GM12878 (cell line): ENCODE measurements around the gene TM7SF2. TPM values are rescaled to one million over a fixed set of nuclear protein-coding genes. Genes with fewer than 3 reads are reported as not detected.

Experiments
- ATAC-seq: fragments of 200-7000 bp; cut with Tn5 transposase; 3 replicates; pipeline ENCODE4 v1.9.1; 2020; ENCODE audit warnings: mild to moderate bottlenecking, moderate library complexity
- BruUV-seq: library from RNA; stranded (reverse); fragments of 400-500 nt; replicated peaks from 2 replicates; lab custom pipeline; 2021; lab: Mats Ljungman, UMichigan
- CTCF ChIA-PET: fragments of 300-600 bp; sonication (Branson Sonifier 250); formaldehyde crosslinking; extraction: SDS; loops from one replicate; lab custom pipeline; 2021; ENCODE audit warnings: inconsistent platforms; lab: Yijun Ruan, JAX
- POLR2A ChIA-PET: fragments of 350-600 bp; formaldehyde crosslinking; extraction: SDS; loops from one replicate; lab custom pipeline; 2021; ENCODE audit warnings: inconsistent platforms; lab: Charles Lee
- RAD21 ChIA-PET: fragments of 300-600 bp; sonication (Branson Sonifier 250); formaldehyde crosslinking; loops from one replicate; lab custom pipeline; 2023; ENCODE audit warnings: antibody characterized with exemption; ENCODE audit not compliant: unreplicated experiment; lab: Charles Lee
- SMC1A ChIA-PET: fragments of 300-600 bp; sonication (Branson Sonifier 250); formaldehyde crosslinking; loops from one replicate; lab custom pipeline; 2023; ENCODE audit not compliant: unreplicated experiment, uncharacterized antibody; lab: Charles Lee
- DNase-seq: peaks from one replicate; pipeline ENCODE4 v3.0.0-alpha.2; 2011; ENCODE audit warnings: low read depth, low spot score
- FAIRE-seq: peaks from 3 replicates; lab custom pipeline; 2011; peaks lifted over from hg19 to GRCh38; lab: Jason Lieb, UNC
- H2AFZ ChIP-seq: 2 replicates; pipeline ENCODE4 v1.6.0; 2011; ENCODE audit warnings: low read depth, low read length, control low read depth; ENCODE audit not compliant: control insufficient read depth
- H3K27ac ChIP-seq: 2 replicates; pipeline ENCODE4 v1.5.1; 2011; ENCODE audit warnings: control low read depth; ENCODE audit not compliant: control insufficient read depth, insufficient read depth
- H3K27me3 ChIP-seq, 2 experiments: replicated peaks in 1 of 2; 2 replicates each; pipeline versions ENCODE4 v1.6.0 to v1.6.1; 2011; ENCODE audit warnings: low read length in 1 of 2; ENCODE audit not compliant: control insufficient read depth in 2 of 2, insufficient read depth in 2 of 2
- H3K36me3 ChIP-seq, 2 experiments: 2 replicates each; pipeline ENCODE4 v1.5.1; 2011; ENCODE audit warnings: low read length in 1 of 2; ENCODE audit not compliant: control insufficient read depth in 2 of 2, insufficient read depth in 2 of 2
- H3K4me1 ChIP-seq: 2 replicates; pipeline ENCODE4 v1.6.1; 2011; ENCODE audit warnings: mild to moderate bottlenecking, low read length, moderate library complexity, mixed read lengths; ENCODE audit not compliant: control insufficient read depth, insufficient read depth
- H3K4me2 ChIP-seq: 2 replicates; pipeline ENCODE4 v1.6.0; 2011; ENCODE audit warnings: control low read depth; ENCODE audit not compliant: control insufficient read depth, insufficient read depth
- H3K4me3 ChIP-seq: fragments of 200-600 bp; sonication (generic); 2 replicates; pipeline ENCODE4 v1.5.1; 2016
- H3K79me2 ChIP-seq: 2 replicates; pipeline ENCODE4 v1.6.0; 2011; ENCODE audit warnings: low read length; ENCODE audit not compliant: control insufficient read depth, insufficient read depth
- H3K9ac ChIP-seq: 2 replicates; pipeline ENCODE4 v1.8.0; 2011; ENCODE audit warnings: low read length, control low read depth, mixed read lengths; ENCODE audit not compliant: control insufficient read depth, insufficient read depth
- H3K9me3 ChIP-seq: replicated peaks from 3 replicates; pipeline ENCODE4 v1.5.1; 2011; ENCODE audit warnings: mild to moderate bottlenecking, low read length; ENCODE audit not compliant: control insufficient read depth, insufficient read depth
- H4K20me1 ChIP-seq: 2 replicates; pipeline ENCODE4 v1.6.0; 2011; ENCODE audit not compliant: control insufficient read depth, insufficient read depth
- CREB1 ChIP-seq: IDR thresholded peaks from 2 replicates; pipeline ENCODE4 v1.6.1; 2012; ENCODE audit warnings: low read depth, mild to moderate bottlenecking, inconsistent platforms
- POLR2A ChIP-seq: IDR thresholded peaks from 2 replicates; pipeline ENCODE4 v1.6.1; 2011; ENCODE audit warnings: low read depth, mild to moderate bottlenecking, low read length
- POLR2AphosphoS2 ChIP-seq: IDR thresholded peaks from 2 replicates; pipeline ENCODE4 v1.6.1; 2011; ENCODE audit warnings: low read depth, mild to moderate bottlenecking, low read length, improper control_type of control experiment, moderate library complexity
- POLR2AphosphoS5 ChIP-seq: IDR thresholded peaks from 2 replicates; pipeline ENCODE4 v1.6.1; 2011; ENCODE audit warnings: mild to moderate bottlenecking, low read length, inconsistent platforms
- ZSCAN29 ChIP-seq: fragments of 450-650 bp; IDR thresholded peaks from 2 replicates; pipeline ENCODE4 v1.6.1; 2017; ENCODE audit warnings: mild to moderate bottlenecking, moderate library complexity
- WGBS: methylation state at CpG from one replicate; pipeline ENCODE4 v1.1.6; 2016; ENCODE audit warnings: low lambda C conversion rate; ENCODE audit not compliant: insufficient replicate concordance, insufficient coverage; ENCODE audit errors: missing lambda C conversion rate; 5-methylcytosine and 5-hydroxymethylcytosine counted together
- in situ Hi-C: fragments of 300-500 bp; cut with MboI; formaldehyde crosslinking; loops from 9 replicates; pipeline ENCODE4 v1.14.3; 2018; ENCODE audit warnings: mixed read lengths
- intact Hi-C: fragments of 100-400 bp; cut with micrococcal nuclease; formaldehyde crosslinking; loops from one replicate; pipeline ENCODE4 v1.14.2; 2022; ENCODE audit not compliant: unreplicated experiment
- polyA plus RNA-seq, 11 experiments: library from polyadenylated mRNA; depleted of rRNA in 4 of 11; unstranded in 6 of 11; stranded (reverse) in 5 of 11; fragments of >200 nt; fragmentation: Nextera tagmentation in 4 of 11; fragmentation: Illumina TruSeq in 1 of 11; extraction: Ambion mirVana in 4 of 11; extraction: Trizol in 1 of 11; gene quantifications; 1 replicate in 1 of 11; 2 replicates in 10 of 11; pipeline versions ENCODE4 v1.2.1 to v1.2.3, GENCODE V29; 2011 to 2016; ENCODE audit warnings: inconsistent platforms in 2 of 11, missing spikeins in 2 of 11, low read depth in 1 of 11
- total RNA-seq, 4 experiments: library from RNA; depleted of rRNA in 3 of 4; stranded (reverse); fragments of >200 nt in 3 of 4; fragmentation: Illumina TruSeq in 1 of 4; extraction: Trizol in 1 of 4; gene quantifications; 2 replicates each; pipeline versions ENCODE4 v1.2.1 to v1.2.3, GENCODE V29; 2013 to 2021
- TF ChIP-seq, protein P1 (sequence below), 3 experiments: IDR thresholded peaks in 2 of 3; conservative IDR thresholded peaks in 1 of 3; 2 replicates each; pipeline ENCODE4 v1.5.1; 2011; ENCODE audit warnings: low read depth in 3 of 3, low read length in 3 of 3, mild to moderate bottlenecking in 3 of 3, control low read depth in 2 of 3, moderate library complexity in 2 of 3, inconsistent platforms in 1 of 3, mixed read lengths in 1 of 3; ENCODE audit not compliant: control insufficient read depth in 2 of 3, insufficient read depth in 1 of 3; ENCODE audit errors: extremely low read depth in 1 of 3
- TF ChIP-seq, protein P2 (sequence below): IDR thresholded peaks from 2 replicates; pipeline ENCODE4 v1.6.1; 2011; ENCODE audit warnings: borderline replicate concordance, low read depth, mild to moderate bottlenecking, moderate library complexity, low read length; ENCODE audit not compliant: insufficient read depth, poor library complexity, severe bottlenecking

The TM7SF2 gene
- total and polyA plus RNA-seq, 10 of the 15 experiments (the other 5 are each of a cell fraction or from before 2014, with no cell fraction given), result 0.52 to 57.7 (median 20.7) TPM

DNA sequence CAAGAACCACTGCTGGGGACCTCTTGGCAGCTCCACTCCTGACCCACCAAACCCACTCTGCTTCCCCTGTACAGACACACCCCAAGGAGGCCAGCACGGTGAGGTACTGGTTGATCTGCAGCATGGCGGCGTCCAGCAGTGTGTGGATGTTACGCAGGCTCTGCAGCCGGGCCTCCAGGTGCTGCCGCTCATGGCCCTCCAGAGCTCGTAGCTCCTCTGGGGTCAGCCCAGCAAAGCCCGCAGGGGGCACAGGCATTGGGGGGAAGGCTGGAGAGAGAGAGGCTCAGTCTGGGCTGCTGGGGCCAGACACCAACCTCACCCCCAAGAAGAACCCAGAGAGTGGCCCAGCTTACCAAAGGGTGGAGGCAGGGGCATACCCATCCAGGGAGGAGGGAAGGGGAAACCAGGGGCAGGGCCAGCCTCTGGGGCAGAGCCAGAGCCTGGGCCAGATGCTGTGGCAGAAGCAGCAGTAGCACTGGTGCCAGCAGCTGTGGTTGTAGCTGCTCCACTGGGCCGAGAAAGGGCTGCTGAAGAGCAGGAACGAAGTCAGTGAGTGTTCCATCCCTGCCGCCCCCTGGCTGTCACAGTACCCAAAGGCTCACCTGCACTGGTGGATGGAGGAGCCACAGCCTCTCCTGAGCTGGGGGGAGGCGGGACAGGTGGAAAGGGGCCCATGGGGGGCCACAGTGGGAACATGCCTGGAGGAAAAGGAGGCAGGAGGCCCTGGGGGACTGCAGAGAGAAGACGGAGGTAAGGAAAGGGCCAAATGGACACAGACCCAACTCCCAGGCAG is 18.2 kb downstream of the TM7SF2 start:
- no peak overlapping the region for H3K9ac ChIP-seq
- ChIA-PET SMC1A (no interaction called here), RAD21 (interaction anchor here (1.7 to 2.4 kb wide), 2 partner anchors 8 to 12 kb away, joined by 5 to 9 read pairs; partner anchors contain the start of genes FAU, MRPL49 and ZNHIT2)
- no peak for FAIRE-seq
- peaks cover 38% of the 10 kb centered on the region for H3K79me2 ChIP-seq
- 0 out of 2 replicates have a peak, but pooled peaks cover 4% of the 10 kb centered on the region for H4K20me1 ChIP-seq
- intact Hi-C loops, result loop anchor here (5.0 to 10.0 kb wide), 2 partner anchors 52 to 125 kb away; partner anchors contain the start of gene CAPN1
- H3K36me3 ChIP-seq, result peaks cover 29 to 42% of the 10 kb centered on the region in 2 experiments
- peaks cover 18% of the 10 kb centered on the region for H3K4me1 ChIP-seq
- H3K4me3 ChIP-seq, result no peak overlapping the region
- no peak overlapping the region for H3K4me2 ChIP-seq
- H3K9me3 ChIP-seq, result no peaks in the 10 kb centered on the region
- no peaks in the 10 kb centered on the region for H3K27me3 ChIP-seq
- no TSS peak for BruUV-seq
- 0 out of 2 replicates have a peak, but pooled peaks have one; percentile 35 for TF ChIP-seq POLR2AphosphoS5
- TF ChIP-seq, protein P1, sequence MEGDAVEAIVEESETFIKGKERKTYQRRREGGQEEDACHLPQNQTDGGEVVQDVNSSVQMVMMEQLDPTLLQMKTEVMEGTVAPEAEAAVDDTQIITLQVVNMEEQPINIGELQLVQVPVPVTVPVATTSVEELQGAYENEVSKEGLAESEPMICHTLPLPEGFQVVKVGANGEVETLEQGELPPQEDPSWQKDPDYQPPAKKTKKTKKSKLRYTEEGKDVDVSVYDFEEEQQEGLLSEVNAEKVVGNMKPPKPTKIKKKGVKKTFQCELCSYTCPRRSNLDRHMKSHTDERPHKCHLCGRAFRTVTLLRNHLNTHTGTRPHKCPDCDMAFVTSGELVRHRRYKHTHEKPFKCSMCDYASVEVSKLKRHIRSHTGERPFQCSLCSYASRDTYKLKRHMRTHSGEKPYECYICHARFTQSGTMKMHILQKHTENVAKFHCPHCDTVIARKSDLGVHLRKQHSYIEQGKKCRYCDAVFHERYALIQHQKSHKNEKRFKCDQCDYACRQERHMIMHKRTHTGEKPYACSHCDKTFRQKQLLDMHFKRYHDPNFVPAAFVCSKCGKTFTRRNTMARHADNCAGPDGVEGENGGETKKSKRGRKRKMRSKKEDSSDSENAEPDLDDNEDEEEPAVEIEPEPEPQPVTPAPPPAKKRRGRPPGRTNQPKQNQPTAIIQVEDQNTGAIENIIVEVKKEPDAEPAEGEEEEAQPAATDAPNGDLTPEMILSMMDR (IDR thresholded peaks at IDR 0.05 in 2 of 3, conservative IDR thresholded peaks at IDR 0.05 in 1 of 3; ENCODE audit: control insufficient read depth in 2 of 3, extremely low read depth in 1 of 3, insufficient read depth in 1 of 3, low read depth in 3 of 3, low read length in 3 of 3), result 0 out of 6 replicates have a peak, but pooled peaks of 2 of the 3 experiments have one; percentile 0 to 18
- no peak for TF ChIP-seq CREB1
- peak; percentile 59 for TF ChIP-seq POLR2A
- TF ChIP-seq, protein P2, sequence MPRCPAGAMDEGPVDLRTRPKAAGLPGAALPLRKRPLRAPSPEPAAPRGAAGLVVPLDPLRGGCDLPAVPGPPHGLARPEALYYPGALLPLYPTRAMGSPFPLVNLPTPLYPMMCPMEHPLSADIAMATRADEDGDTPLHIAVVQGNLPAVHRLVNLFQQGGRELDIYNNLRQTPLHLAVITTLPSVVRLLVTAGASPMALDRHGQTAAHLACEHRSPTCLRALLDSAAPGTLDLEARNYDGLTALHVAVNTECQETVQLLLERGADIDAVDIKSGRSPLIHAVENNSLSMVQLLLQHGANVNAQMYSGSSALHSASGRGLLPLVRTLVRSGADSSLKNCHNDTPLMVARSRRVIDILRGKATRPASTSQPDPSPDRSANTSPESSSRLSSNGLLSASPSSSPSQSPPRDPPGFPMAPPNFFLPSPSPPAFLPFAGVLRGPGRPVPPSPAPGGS, result no peak
- no peak for TF ChIP-seq ZSCAN29
- 0 out of 2 replicates have a peak, but pooled peaks have one; percentile 29 for TF ChIP-seq POLR2AphosphoS2
- TF ChIP-seq, all 136 proteins: peak for 4
- CTCF ChIA-PET, result interaction anchor here (2.2 to 6.7 kb wide), 2 partner anchors 9 to 12 kb away, joined by 12 to 40 read pairs; partner anchors contain the start of genes FAU, MRPL49 and ZNHIT2
- DNase-seq, result no peak
- ATAC-seq, result no peak
- H2AFZ ChIP-seq, result no peak overlapping the region
- in situ Hi-C loops, result no loop called here
- WGBS, result 75% methylated on average over 13 of the region's 13 CpGs
- no peak overlapping the region for H3K27ac ChIP-seq
- POLR2A ChIA-PET, result interaction anchor here (1.2 to 1.4 kb wide), 2 partner anchors 8 to 9 kb away, joined by 3 to 6 read pairs; partner anchors contain the start of genes FAU and MRPL49
